Mucosa of descending colon (tissue), 3 donors: ENCODE measurements around the gene ADAM15. TPM values are rescaled to one million over a fixed set of nuclear protein-coding genes. Genes with fewer than 3 reads are reported as not detected.

ENCODE experiments used
- ATAC-seq: fragments of 200-7000 bp; cut with Tn5 transposase; one replicate; pipeline ENCODE4 v1.9.1; 2020; ENCODE audit warnings: mild to moderate bottlenecking, moderate library complexity
- DNase-seq, 3 donors: peaks; one replicate each; pipeline ENCODE4 v3.0.0-alpha.2; 2020
- H3K36me3 ChIP-seq: fragments of 200-600 bp; one replicate; pipeline ENCODE4 v1.8.0; 2021; ENCODE audit warnings: low read depth, mild to moderate bottlenecking
- H3K4me1 ChIP-seq: fragments of 200-600 bp; one replicate; pipeline ENCODE4 v1.8.0; 2021; ENCODE audit warnings: low read depth, mild to moderate bottlenecking
- H3K4me3 ChIP-seq: fragments of 200-600 bp; one replicate; pipeline ENCODE4 v1.8.0; 2021; ENCODE audit warnings: mild to moderate bottlenecking
- H3K9me3 ChIP-seq: fragments of 200-600 bp; one replicate; pipeline ENCODE4 v1.8.0; 2021; ENCODE audit warnings: mild to moderate bottlenecking
- CTCF ChIP-seq: fragments of 200-600 bp; IDR thresholded peaks from one replicate; pipeline ENCODE4 v1.8.0; 2022; ENCODE audit warnings: antibody characterized with exemption, mild to moderate bottlenecking
- intact Hi-C, 2 donors: fragments of 100-400 bp; cut with DNase I in 1 of 2; cut with micrococcal nuclease in 1 of 2; formaldehyde crosslinking; loops; one replicate each; pipeline versions ENCODE4 v1.11.0 to v1.11.1; 2022; cut with DNase I, micrococcal nuclease
- total RNA-seq, 3 donors: library from RNA; stranded (reverse); fragmentation: NEBNext Ultra II Directional in 2 of 3; extraction: Animal tissue kit (Norgen Biotek cat#: 25700) in 2 of 3; gene quantifications; one replicate each; pipeline versions ENCODE4 v1.2.1 to v1.2.4, GENCODE V29; 2021 to 2023
- donor health status: DM: no; HTN: no; CAD: no; lungs with moderate emphysema.
- donor health status: DM: no; HTN: no; CAD: no.
- donor health status: DM: no; HTN: yes; CAD: no.

The ADAM15 gene
- total RNA-seq, 3 donors from 2014 or later = 71.8 to 148 (median 79.7) TPM

GRCh38 chr1:155086856-155087535 is 35.9 kb downstream of the ADAM15 start:
- ATAC-seq = no peak
- H3K4me3 ChIP-seq = no peak overlapping the region
- no peak for TF ChIP-seq CTCF
- intact Hi-C loops = no loop called here
- DNase-seq = peak in 1 of 3 donors; percentile 43
- peaks cover 38% of the 10 kb centered on the region for H3K4me1 ChIP-seq
- H3K9me3 ChIP-seq = no peaks in the 10 kb centered on the region
- no peaks in the 10 kb centered on the region for H3K36me3 ChIP-seq

- ATAC-seq = peak; percentile 84
- peak; percentile 80 to 86 (median 86) for DNase-seq
- Histone ChIP-seq H3K9me3 (no peaks in the 10 kb centered on the region), H3K4me3 (no peak overlapping the region), H3K4me1 (peaks cover 9% of the 10 kb centered on the region), H3K36me3 (no peaks in the 10 kb centered on the region)
- intact Hi-C loops = loop anchor here (2.0 to 5.0 kb wide), 2 partner anchors 76 to 77 kb away; no protein-coding TSS in a partner anchor
- TF ChIP-seq CTCF = peak; percentile 96
These were observed 40.2 kb downstream of the ADAM15 start for GRCh38 chr1:155091071-155092051.

GRCh38 chr1:155092131-155092530 is 41.0 kb downstream of the ADAM15 start:
- TF ChIP-seq CTCF = no peak
- intact Hi-C loops = loop anchor here (2.0 to 5.0 kb wide), 2 partner anchors 75 to 77 kb away; no protein-coding TSS in a partner anchor
- Histone ChIP-seq H3K9me3 (no peaks in the 10 kb centered on the region), H3K4me3 (no peak overlapping the region), H3K36me3 (no peaks in the 10 kb centered on the region), H3K4me1 (peaks cover 9% of the 10 kb centered on the region)
- ATAC-seq (no peak), DNase-seq (no peak)

- Histone ChIP-seq H3K9me3 (no peaks in the 10 kb centered on the region), H3K4me1 (peaks cover 9% of the 10 kb centered on the region), H3K36me3 (no peaks in the 10 kb centered on the region), H3K4me3 (no peak overlapping the region)
- ATAC-seq (no peak), DNase-seq (no peak)
- no peak for TF ChIP-seq CTCF
- intact Hi-C loops = loop anchor here (2.0 to 5.0 kb wide), 2 partner anchors 75 to 76 kb away; no protein-coding TSS in a partner anchor
These were observed 41.5 kb downstream of the ADAM15 start for GRCh38 chr1:155092641-155093040.

GRCh38 chr1:155093911-155094621 is 43.0 kb downstream of the ADAM15 start:
- no peak overlapping the region for H3K4me3 ChIP-seq
- H3K36me3 ChIP-seq = no peaks in the 10 kb centered on the region
- no peak for TF ChIP-seq CTCF
- intact Hi-C loops = loop anchor here (2.0 to 5.0 kb wide), 2 partner anchors 73 to 75 kb away; no protein-coding TSS in a partner anchor
- H3K9me3 ChIP-seq = no peaks in the 10 kb centered on the region
- ATAC-seq (peak; percentile 65), DNase-seq (peak in 1 of 3 donors; percentile 58)
- peaks cover 9% of the 10 kb centered on the region for H3K4me1 ChIP-seq
